CD4-positive, alpha-beta T cell (primary cell): ENCODE data around the gene HID1. TPM values are rescaled to one million over a fixed set of nuclear protein-coding genes. Genes with fewer than 3 reads are reported as not detected.
"Not testable (repeated sequence)": the region's sequence is repeated elsewhere in the genome, so short reads cannot be mapped to it uniquely, and the experiment has no call there.

Experiments
- ATAC-seq: fragments of 200-7000 bp; cut with Tn5 transposase; one replicate; pipeline ENCODE4 v1.10.0; 2022; ENCODE audit warnings: mild to moderate bottlenecking; ENCODE audit not compliant: poor library complexity
- CTCF ChIA-PET: fragments of 350-600 bp; sonication (Branson Sonifier 250); formaldehyde crosslinking; loops from one replicate; lab custom pipeline; 2021; ENCODE audit warnings: antibody characterized with exemption, inconsistent platforms; lab: Charles Lee
- POLR2A ChIA-PET: fragments of 350-600 bp; sonication (Branson Sonifier 250); formaldehyde crosslinking; loops from one replicate; lab custom pipeline; 2021; ENCODE audit warnings: antibody characterized with exemption, inconsistent platforms; lab: Charles Lee
- DNase-seq, 14 experiments: peaks; one replicate each; pipeline ENCODE4 v3.0.0-alpha.2; 2013 to 2020; ENCODE audit warnings: mixed read lengths in 2 of 14
- H3K27ac ChIP-seq, 2 donors: one replicate each; pipeline versions ENCODE4 v1.5.1 to v1.7.0; 2013; ENCODE audit warnings: low read length in 2 of 2, low read depth in 1 of 2, mild to moderate bottlenecking in 1 of 2
- H3K27me3 ChIP-seq, 2 experiments: 1 replicate in 1 of 2; 2 replicates in 1 of 2; pipeline versions ENCODE4 v1.6.1 to v1.7.0; 2013; ENCODE audit warnings: low read length in 2 of 2, control low read depth in 1 of 2, mild to moderate bottlenecking in 1 of 2, moderate library complexity in 1 of 2; ENCODE audit not compliant: insufficient read depth in 2 of 2, control insufficient read depth in 1 of 2
- H3K36me3 ChIP-seq: one replicate; pipeline ENCODE4 v1.6.1; 2013; ENCODE audit warnings: low read length, control low read depth; ENCODE audit not compliant: insufficient read depth
- H3K4me1 ChIP-seq: one replicate; pipeline ENCODE4 v1.6.1; 2013; ENCODE audit warnings: low read length, control low read depth; ENCODE audit not compliant: insufficient read depth
- H3K4me3 ChIP-seq: one replicate; pipeline ENCODE4 v1.5.1; 2013; ENCODE audit warnings: mild to moderate bottlenecking, low read length, moderate library complexity
- H3K9me3 ChIP-seq, 2 experiments: 1 replicate in 1 of 2; 2 replicates in 1 of 2; pipeline versions ENCODE4 v1.6.1 to v1.7.0; 2013; ENCODE audit warnings: low read length in 2 of 2, mild to moderate bottlenecking in 2 of 2, control low read depth in 1 of 2, moderate library complexity in 1 of 2; ENCODE audit not compliant: control insufficient read depth in 1 of 2, insufficient read depth in 1 of 2
- H3K27ac Mint-ChIP-seq: one replicate; pipeline ENCODE4 v1.8.0; 2020; ENCODE audit warnings: mixed read lengths
- H3K27me3 Mint-ChIP-seq: one replicate; pipeline ENCODE4 v1.8.0; 2021; ENCODE audit warnings: mixed read lengths
- H3K36me3 Mint-ChIP-seq: one replicate; pipeline ENCODE4 v1.8.0; 2021; ENCODE audit warnings: low read depth, mixed read lengths
- H3K4me1 Mint-ChIP-seq: one replicate; pipeline ENCODE4 v1.8.0; 2021; ENCODE audit warnings: low read depth, mixed read lengths
- H3K4me3 Mint-ChIP-seq: one replicate; pipeline ENCODE4 v1.8.0; 2020; ENCODE audit warnings: mild to moderate bottlenecking, mixed read lengths
- H3K9me3 Mint-ChIP-seq: one replicate; pipeline ENCODE4 v1.8.0; 2020; ENCODE audit warnings: mixed read lengths
- CTCF ChIP-seq: fragments of 200-600 bp; IDR thresholded peaks from one replicate; pipeline ENCODE4 v1.8.0; 2022; ENCODE audit warnings: antibody characterized with exemption, mild to moderate bottlenecking
- intact Hi-C, 2 experiments: fragments of 100-400 bp; cut with DNase I in 1 of 2; cut with micrococcal nuclease in 1 of 2; formaldehyde crosslinking; loops; one replicate each; pipeline versions ENCODE4 v1.15.1 to v1.9.0; 2023 to 2025; cut with DNase I, micrococcal nuclease
- total RNA-seq, 174 experiments: library from RNA in 2 of 174; stranded (reverse) in 2 of 174; gene quantifications; one replicate each; pipeline ENCODE4 v1.2.3 and lab custom pipeline; 2021 to 2026

Gene HID1
- total RNA-seq, 2 experiments from 2014 or later: 31.8 to 31.9 TPM

GRCh38 chr17:74971842-74972106 is 785 bp downstream of the HID1 start:
- intact Hi-C loops: loop anchor here in 1 of 2 experiments (1.0 kb wide), 1 partner anchor 16 kb away; the partner anchor contains the start of gene CDR2L
- H3K36me3 Mint-ChIP-seq: no peaks in the 10 kb centered on the region
- H3K9me3 Mint-ChIP-seq: no peaks in the 10 kb centered on the region
- peaks cover 21% of the 10 kb centered on the region for H3K4me1 ChIP-seq
- H3K27ac ChIP-seq: no peak overlapping the region
- POLR2A ChIA-PET: interaction anchor here (0.9 to 4.1 kb wide), 4 partner anchors 11 to 545 kb away, joined by 3 to 27 read pairs (median 8); partner anchors contain the start of genes MRPL58 and TSEN54
- TF ChIP-seq CTCF: no peak
- CTCF ChIA-PET: interaction anchor here (0.6 to 3.6 kb wide), 6 partner anchors 8 to 230 kb away, joined by 3 to 22 read pairs (median 6); partner anchors contain the start of genes CDR2L and MRPL58
- peaks cover 4 to 14% of the 10 kb centered on the region in 2 experiments for H3K27me3 ChIP-seq
- no peaks in the 10 kb centered on the region for H3K36me3 ChIP-seq
- H3K4me1 Mint-ChIP-seq: peaks cover 5% of the 10 kb centered on the region
- DNase-seq (no peak), ATAC-seq (no peak)
- H3K9me3 ChIP-seq: no peaks in the 10 kb centered on the region
- H3K27ac Mint-ChIP-seq: no peak overlapping the region
- peaks cover 4% of the 10 kb centered on the region for H3K27me3 Mint-ChIP-seq
- H3K4me3 ChIP-seq: peak overlapping the region; percentile 59
- H3K4me3 Mint-ChIP-seq: peak overlapping the region; percentile 89

- peak overlapping the region; percentile 42 for H3K27ac Mint-ChIP-seq
- H3K4me1 ChIP-seq: peaks cover 21% of the 10 kb centered on the region
- ATAC-seq (no peak), DNase-seq (no peak)
- no peak overlapping the region for H3K27ac ChIP-seq
- no peaks in the 10 kb centered on the region for H3K36me3 Mint-ChIP-seq
- H3K36me3 ChIP-seq: no peaks in the 10 kb centered on the region
- peaks cover 4 to 14% of the 10 kb centered on the region in 2 experiments for H3K27me3 ChIP-seq
- ChIA-PET POLR2A (interaction anchor here (1.1 to 4.1 kb wide), 3 partner anchors 12 to 98 kb away, joined by 5 to 27 read pairs (median 10); partner anchors contain the start of gene MRPL58), CTCF (interaction anchor here (0.6 to 3.6 kb wide), 6 partner anchors 9 to 230 kb away, joined by 3 to 22 read pairs (median 6); partner anchors contain the start of genes CDR2L and MRPL58)
- intact Hi-C loops: no loop called here
- peaks cover 5% of the 10 kb centered on the region for H3K4me1 Mint-ChIP-seq
- H3K4me3 Mint-ChIP-seq: peak overlapping the region; percentile 89
- H3K27me3 Mint-ChIP-seq: peaks cover 4% of the 10 kb centered on the region
- no peaks in the 10 kb centered on the region for H3K9me3 Mint-ChIP-seq
- H3K9me3 ChIP-seq: no peaks in the 10 kb centered on the region
- TF ChIP-seq CTCF: no peak
- H3K4me3 ChIP-seq: peak overlapping the region; percentile 59
These were observed 1.3 kb downstream of the HID1 start for GRCh38 chr17:74971069-74971841.

DNA sequence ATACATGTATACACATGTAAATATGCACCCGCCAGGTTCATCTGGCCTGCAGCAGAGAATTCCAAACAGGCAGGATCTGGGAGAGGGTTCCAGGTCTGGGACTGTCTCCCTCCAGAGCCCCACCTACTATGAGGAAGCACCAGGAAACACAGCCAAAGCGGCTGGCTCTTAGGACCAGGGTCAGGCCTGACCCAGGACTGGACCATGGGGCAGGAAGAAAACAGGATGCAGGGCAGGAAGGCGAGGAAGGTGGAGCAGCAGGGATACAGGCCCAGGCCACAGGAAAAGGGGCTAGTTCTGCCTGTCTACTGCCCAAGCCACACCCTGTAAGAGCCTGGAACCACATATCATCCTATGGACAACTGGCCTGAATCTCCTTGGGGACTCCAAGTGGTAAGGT is 2.2 kb downstream of the HID1 start:
- POLR2A ChIA-PET: interaction anchor here (0.6 to 2.1 kb wide), 2 partner anchors 17 to 233 kb away, joined by 3 to 5 read pairs; partner anchors contain the start of gene CDR2L

GRCh38 chr17:74969501-74969900 is 3.1 kb downstream of the HID1 start:
- H3K27me3 ChIP-seq: peaks cover 3 to 14% of the 10 kb centered on the region in 2 experiments
- H3K27ac Mint-ChIP-seq, ATAC-seq, H3K4me1 Mint-ChIP-seq, DNase-seq, H3K27ac ChIP-seq, H3K27me3 Mint-ChIP-seq, H3K4me3 ChIP-seq, H3K4me3 Mint-ChIP-seq, H3K9me3 ChIP-seq, H3K36me3 ChIP-seq, H3K9me3 Mint-ChIP-seq, H3K36me3 Mint-ChIP-seq: not testable (repeated sequence)
- peaks cover 21% of the 10 kb centered on the region for H3K4me1 ChIP-seq
- ChIA-PET POLR2A (interaction anchor here (0.6 to 2.1 kb wide), 3 partner anchors 18 to 191 kb away, joined by 3 to 5 read pairs (median 3); partner anchors contain the start of gene CDR2L), CTCF (interaction anchor here (0.7 to 0.9 kb wide), 2 partner anchors 8 to 12 kb away, joined by 3 read pairs; no protein-coding TSS in a partner anchor)
- intact Hi-C loops: loop anchor here (10.0 kb wide), 2 partner anchors 175 to 205 kb away; no protein-coding TSS in a partner anchor

More for the DNA sequence above, 2.2 kb downstream of the HID1 start:
- CTCF ChIA-PET: interaction anchor here (0.7 to 3.6 kb wide), 3 partner anchors 9 to 13 kb away, joined by 3 to 22 read pairs (median 3); no protein-coding TSS in a partner anchor
- H3K36me3 Mint-ChIP-seq: no peaks in the 10 kb centered on the region
- peak overlapping the region; percentile 42 for H3K27ac Mint-ChIP-seq
- intact Hi-C loops: no loop called here
- H3K4me3 ChIP-seq: no peak overlapping the region
- H3K4me1 Mint-ChIP-seq: peaks cover 5% of the 10 kb centered on the region
- no peak for ATAC-seq
- no peaks in the 10 kb centered on the region for H3K36me3 ChIP-seq
- peaks cover 4% of the 10 kb centered on the region for H3K27me3 Mint-ChIP-seq
- TF ChIP-seq CTCF: no peak
- no peak for DNase-seq
- peaks cover 4 to 14% of the 10 kb centered on the region in 2 experiments for H3K27me3 ChIP-seq
- peak overlapping the region; percentile 69 for H3K4me3 Mint-ChIP-seq
- H3K9me3 ChIP-seq: no peaks in the 10 kb centered on the region
- H3K9me3 Mint-ChIP-seq: no peaks in the 10 kb centered on the region
- H3K4me1 ChIP-seq: peaks cover 21% of the 10 kb centered on the region
- no peak overlapping the region for H3K27ac ChIP-seq
